Smooth muscle cell (in vitro differentiated cells): ENCODE results near the gene GAB2. TPM values are rescaled to one million over a fixed set of nuclear protein-coding genes. Genes with fewer than 3 reads are reported as not detected.

Experiments used
- DNase-seq: peaks from one replicate; lab custom pipeline; 2025; ENCODE audit not compliant: unreplicated experiment; lab: John Stamatoyannopoulos, UW
- H2AFZ ChIP-seq: fragments of 200-600 bp; sonication (generic); 2 replicates; pipeline ENCODE4 v1.6.0; 2016; ENCODE audit warnings: antibody characterized with exemption, low read depth, mild to moderate bottlenecking
- H3F3A ChIP-seq: fragments of 200-600 bp; sonication (generic); 2 replicates; pipeline ENCODE4 v1.6.0; 2017; ENCODE audit warnings: antibody characterized with exemption, low read depth
- H3K27ac ChIP-seq: fragments of 200-600 bp; sonication (generic); 2 replicates; pipeline ENCODE4 v1.5.1; 2016; ENCODE audit warnings: low read depth, mild to moderate bottlenecking
- H3K27me3 ChIP-seq: fragments of 200-600 bp; sonication (generic); 2 replicates; pipeline ENCODE4 v1.6.1; 2016; ENCODE audit warnings: low read depth, mild to moderate bottlenecking
- H3K36me3 ChIP-seq: fragments of 200-600 bp; sonication (generic); 2 replicates; pipeline ENCODE4 v1.5.1; 2016; ENCODE audit warnings: low read depth
- H3K4me1 ChIP-seq: fragments of 200-600 bp; sonication (generic); 2 replicates; pipeline ENCODE4 v1.5.1; 2016; ENCODE audit warnings: low read depth
- H3K4me2 ChIP-seq: fragments of 200-600 bp; sonication (generic); 2 replicates; pipeline ENCODE4 v1.6.0; 2016; ENCODE audit warnings: mild to moderate bottlenecking
- H3K4me3 ChIP-seq: fragments of 200-600 bp; sonication (generic); 2 replicates; pipeline ENCODE4 v1.5.1; 2016; ENCODE audit warnings: mild to moderate bottlenecking
- H3K79me2 ChIP-seq: fragments of 200-600 bp; sonication (generic); 2 replicates; pipeline ENCODE4 v1.6.0; 2016; ENCODE audit warnings: low read depth, mild to moderate bottlenecking
- H3K9ac ChIP-seq: fragments of 200-600 bp; sonication (generic); 2 replicates; pipeline ENCODE4 v1.6.0; 2016; ENCODE audit warnings: low read depth
- H3K9me3 ChIP-seq: fragments of 200-600 bp; sonication (generic); replicated peaks from 2 replicates; pipeline ENCODE4 v1.5.1; 2016; ENCODE audit warnings: low read depth
- H4K20me1 ChIP-seq: fragments of 200-600 bp; sonication (generic); 2 replicates; pipeline ENCODE4 v1.6.0; 2016; ENCODE audit warnings: low read depth
- CTCF ChIP-seq: fragments of 200-600 bp; sonication (generic); IDR thresholded peaks from 2 replicates; pipeline ENCODE4 v1.5.1; 2017; ENCODE audit warnings: borderline replicate concordance, mild to moderate bottlenecking, antibody characterized with exemption; ENCODE audit not compliant: insufficient read depth, poor library complexity, severe bottlenecking
- WGBS: methylation state at CpG from one replicate; pipeline ENCODE4 v1.1.7; 2016; ENCODE audit warnings: low lambda C conversion rate; 5-methylcytosine and 5-hydroxymethylcytosine counted together
- polyA plus RNA-seq: library from polyadenylated mRNA; unstranded; fragments of >200 nt; fragmentation: Nextera tagmentation; extraction: Ambion mirVana; gene quantifications from 2 replicates; pipeline ENCODE4 v1.2.1, GENCODE V29; 2016
- total RNA-seq: library from RNA; depleted of rRNA; stranded (reverse); fragments of >200 nt; gene quantifications from 2 replicates; pipeline ENCODE4 v1.2.3, GENCODE V29; 2014

The GAB2 gene
- total and polyA plus RNA-seq, 2 experiments from 2014 or later, result 4.2 to 9.7 TPM

DNA sequence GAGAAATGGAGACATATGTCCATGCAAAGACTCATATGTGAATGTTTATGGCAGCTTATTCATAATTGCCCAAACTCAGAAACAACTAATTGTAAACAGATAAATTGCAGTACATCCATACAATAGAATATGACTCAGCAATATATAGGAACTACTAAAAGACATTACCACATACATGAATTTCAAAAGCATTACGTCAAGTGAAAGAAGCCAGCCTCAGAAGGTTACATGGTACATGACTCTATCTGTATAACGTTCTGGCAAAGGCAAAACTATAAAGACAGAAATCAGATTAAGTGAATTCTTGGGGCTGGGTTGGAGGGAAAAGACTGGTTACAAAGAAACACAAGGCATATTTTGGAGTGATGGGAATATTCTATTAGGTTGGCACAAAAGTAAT lies 236.4 kb downstream of the GAB2 start:
- 80% methylated on average over 2 of the region's 2 CpGs for WGBS

DNA sequence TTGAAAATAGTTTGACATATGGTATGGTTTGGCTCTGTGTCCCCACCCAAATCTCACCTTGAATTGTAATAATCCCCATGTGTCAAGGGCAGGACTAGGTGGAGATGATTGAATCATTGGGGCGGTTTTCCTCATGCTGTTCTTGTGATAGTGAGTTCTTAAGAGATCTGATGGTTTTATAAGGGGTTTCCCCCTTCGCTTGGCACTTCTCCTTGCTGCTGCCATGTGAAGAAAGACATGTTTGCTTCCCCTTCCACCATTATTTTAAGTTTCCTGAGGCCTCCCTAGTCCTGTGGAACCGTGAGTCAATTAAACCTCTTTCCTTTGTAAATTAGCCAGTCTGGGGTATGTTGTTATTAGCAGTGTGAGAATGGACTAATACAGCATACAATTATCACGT lies 236.9 kb downstream of the GAB2 start:
- Histone ChIP-seq H3K79me2 (peaks cover 12% of the 10 kb centered on the region), H3K4me2 (no peak overlapping the region), H3K36me3 (no peaks in the 10 kb centered on the region), H4K20me1 (no peaks in the 10 kb centered on the region), H3K4me3 (no peak overlapping the region), H3K27ac (no peak overlapping the region), H3K9ac (no peak overlapping the region), H3K9me3 (no peaks in the 10 kb centered on the region), H3K4me1 (no peaks in the 10 kb centered on the region), H3F3A (no peaks in the 10 kb centered on the region), H2AFZ (no peak overlapping the region), H3K27me3 (no peaks in the 10 kb centered on the region)
- no peak for TF ChIP-seq CTCF
- 89% methylated on average over 4 of the region's 4 CpGs for WGBS
- DNase-seq, result no peak

More for the DNA sequence above, 236.4 kb downstream of the GAB2 start:
- no peak for DNase-seq
- no peaks in the 10 kb centered on the region for H3K27me3 ChIP-seq
- no peak for TF ChIP-seq CTCF
- H3K9me3 ChIP-seq, result no peaks in the 10 kb centered on the region
- H2AFZ ChIP-seq, result no peak overlapping the region
- no peak overlapping the region for H3K4me3 ChIP-seq
- no peak overlapping the region for H3K4me2 ChIP-seq
- no peaks in the 10 kb centered on the region for H3F3A ChIP-seq
- H3K79me2 ChIP-seq, result peaks cover 12% of the 10 kb centered on the region
- H3K36me3 ChIP-seq, result no peaks in the 10 kb centered on the region
- no peaks in the 10 kb centered on the region for H3K4me1 ChIP-seq
- no peak overlapping the region for H3K9ac ChIP-seq
- no peak overlapping the region for H3K27ac ChIP-seq
- H4K20me1 ChIP-seq, result no peaks in the 10 kb centered on the region

DNA sequence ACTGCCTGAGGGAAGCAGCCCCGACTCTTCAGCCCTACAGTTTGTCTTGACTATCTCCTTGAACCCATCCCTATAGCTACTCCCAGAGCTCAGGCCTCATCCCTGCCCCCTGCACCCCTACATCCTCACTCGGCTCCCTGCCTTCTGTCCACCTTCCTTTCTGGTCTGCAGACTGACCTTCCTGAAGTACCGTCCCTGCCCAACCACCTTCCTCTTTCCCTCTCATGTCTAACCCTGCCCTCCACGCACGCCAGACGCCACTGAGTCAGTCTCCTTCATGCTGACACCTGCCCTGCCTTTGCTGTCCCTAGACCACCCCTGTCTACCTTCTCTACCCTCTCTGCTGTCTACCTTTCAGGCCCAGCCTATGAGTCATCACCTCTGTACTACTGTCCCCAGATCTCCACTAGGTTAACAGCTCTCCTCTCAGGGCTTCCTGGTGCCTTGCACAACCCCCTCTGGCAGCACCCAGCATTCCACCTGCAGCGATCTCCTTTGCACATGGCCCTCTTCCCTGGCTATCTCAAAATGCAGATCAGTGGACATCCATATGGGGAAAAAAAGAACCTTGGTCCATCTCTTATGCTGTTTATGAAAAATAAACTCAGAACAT lies 238.1 kb downstream of the GAB2 start:
- H3K9me3 ChIP-seq, result no peaks in the 10 kb centered on the region
- H3K9ac ChIP-seq, result no peak overlapping the region
- no peaks in the 10 kb centered on the region for H3F3A ChIP-seq
- H4K20me1 ChIP-seq, result no peaks in the 10 kb centered on the region
- H3K4me2 ChIP-seq, result no peak overlapping the region
- 76% methylated on average over 7 of the region's 7 CpGs for WGBS
- H3K4me3 ChIP-seq, result no peak overlapping the region
- H3K27me3 ChIP-seq, result no peaks in the 10 kb centered on the region
- H3K4me1 ChIP-seq, result no peaks in the 10 kb centered on the region
- no peak for DNase-seq
- no peaks in the 10 kb centered on the region for H3K36me3 ChIP-seq
- TF ChIP-seq CTCF, result no peak
- H2AFZ ChIP-seq, result no peak overlapping the region
- H3K79me2 ChIP-seq, result peaks cover 7% of the 10 kb centered on the region
- no peak overlapping the region for H3K27ac ChIP-seq

- no peak for DNase-seq
- Histone ChIP-seq H3K27me3 (no peaks in the 10 kb centered on the region), H4K20me1 (no peaks in the 10 kb centered on the region), H3K4me1 (no peaks in the 10 kb centered on the region), H3K79me2 (no peaks in the 10 kb centered on the region), H3F3A (no peaks in the 10 kb centered on the region), H3K27ac (no peak overlapping the region), H2AFZ (no peak overlapping the region), H3K4me2 (no peak overlapping the region), H3K9ac (no peak overlapping the region), H3K4me3 (no peak overlapping the region), H3K36me3 (no peaks in the 10 kb centered on the region), H3K9me3 (no peaks in the 10 kb centered on the region)
- no peak for TF ChIP-seq CTCF
- WGBS, result over 99% methylated on average over 7 of the region's 7 CpGs
These were observed 240.4 kb downstream of the GAB2 start for GRCh38 chr11:78177216-78177615.
